K562 (cell line): ENCODE measurements around the gene ZNF503. TPM values are rescaled to one million over a fixed set of nuclear protein-coding genes. Genes with fewer than 3 reads are reported as not detected.

Source experiments
- ATAC-seq: fragments of 200-7000 bp; cut with Tn5 transposase; 3 replicates; pipeline ENCODE4 v1.9.1; 2020; ENCODE audit warnings: moderate library complexity
- BruUV-seq: library from RNA; stranded (reverse); fragments of 400-500 nt; replicated peaks from 2 replicates; lab custom pipeline; 2021; lab: Mats Ljungman, UMichigan
- CTCF ChIA-PET: fragments of 300-600 bp; formaldehyde crosslinking; extraction: SDS; loops from one replicate; lab custom pipeline; 2021; ENCODE audit warnings: low intra/inter-chr PET ratio; lab: Yijun Ruan, JAX
- POLR2A ChIA-PET: fragments of 300-600, 350-650 bp; sonication (Branson Sonifier 250); formaldehyde crosslinking; extraction: SDS; loops from one replicate; lab custom pipeline; 2021; ENCODE audit warnings: antibody characterized with exemption, inconsistent platforms; lab: Yijun Ruan, JAX
- DNase-seq, 4 experiments: peaks; one replicate each; pipeline versions ENCODE4 v3.0.0 to v3.0.0-alpha.2; 2011 to 2018; ENCODE audit warnings: low spot score in 3 of 4, mixed read lengths in 3 of 4; ENCODE audit errors: extremely low read depth in 1 of 4
- FAIRE-seq: peaks from 2 replicates; lab custom pipeline; 2011; peaks lifted over from hg19 to GRCh38; lab: Jason Lieb, UNC
- H2AFZ ChIP-seq: 2 replicates; pipeline ENCODE4 v1.6.0; 2011; ENCODE audit warnings: low read depth, low read length, control low read depth, inconsistent platforms
- H3K27ac ChIP-seq: fragments of 200-600 bp; 3 replicates; pipeline ENCODE4 v1.8.0; 2011; ENCODE audit warnings: low read depth, mild to moderate bottlenecking, control low read depth, inconsistent platforms, low read length, moderate library complexity, mixed read lengths; ENCODE audit errors: extremely low read depth
- H3K27me3 ChIP-seq, 2 experiments: fragments of 300-600 bp in 1 of 2; 2 replicates in 1 of 2; 3 replicates in 1 of 2; pipeline versions ENCODE4 v1.6.0 to v1.8.0; 2011; ENCODE audit warnings: inconsistent platforms in 2 of 2, low read length in 2 of 2, mild to moderate bottlenecking in 1 of 2, mixed read lengths in 1 of 2, moderate library complexity in 1 of 2; ENCODE audit not compliant: control insufficient read depth in 2 of 2, insufficient read depth in 2 of 2
- H3K36me3 ChIP-seq: fragments of 300-600 bp; 3 replicates; pipeline ENCODE4 v1.8.0; 2011; ENCODE audit warnings: mild to moderate bottlenecking, low read length, inconsistent platforms; ENCODE audit not compliant: control insufficient read depth, insufficient read depth
- H3K4me1 ChIP-seq, 2 experiments: fragments of 200-600 bp in 1 of 2; replicated peaks in 1 of 2; 2 replicates in 1 of 2; 3 replicates in 1 of 2; pipeline versions ENCODE4 v1.5.1 to v1.8.0; 2011; ENCODE audit warnings: inconsistent platforms in 2 of 2, low read length in 2 of 2, mild to moderate bottlenecking in 1 of 2, mixed read lengths in 1 of 2, moderate library complexity in 1 of 2; ENCODE audit not compliant: control insufficient read depth in 2 of 2, insufficient read depth in 2 of 2
- H3K4me2 ChIP-seq: 2 replicates; pipeline ENCODE4 v1.6.1; 2011; ENCODE audit warnings: low read length, control low read depth, inconsistent platforms, mixed read lengths; ENCODE audit not compliant: insufficient read depth
- H3K4me3 ChIP-seq: fragments of 200-600 bp; sonication (generic), shearing (Covaris generic); 2 replicates; pipeline ENCODE4 v1.5.1; 2016; ENCODE audit warnings: control low read depth, inconsistent platforms
- H3K79me2 ChIP-seq: fragments of 200-600 bp; 3 replicates; pipeline ENCODE4 v1.8.0; 2011; ENCODE audit warnings: low read length, inconsistent platforms; ENCODE audit not compliant: control insufficient read depth, insufficient read depth
- H3K9ac ChIP-seq, 2 experiments: 2 replicates each; pipeline versions ENCODE4 v1.6.0 to v1.6.1; 2011; ENCODE audit warnings: low read depth in 2 of 2, low read length in 2 of 2, control low read depth in 1 of 2, inconsistent platforms in 1 of 2, mild to moderate bottlenecking in 1 of 2, mixed read lengths in 1 of 2; ENCODE audit not compliant: insufficient read depth in 1 of 2
- H3K9me1 ChIP-seq: one replicate; pipeline ENCODE4 v1.6.0; 2011; ENCODE audit warnings: inconsistent platforms, mild to moderate bottlenecking, low read length, moderate library complexity; ENCODE audit not compliant: control insufficient read depth, insufficient read depth
- H3K9me3 ChIP-seq: replicated peaks from 2 replicates; pipeline ENCODE4 v1.5.1; 2011; ENCODE audit warnings: low read depth, low read length, inconsistent platforms; ENCODE audit not compliant: control insufficient read depth, insufficient read depth
- H4K20me1 ChIP-seq: replicated peaks from 2 replicates; pipeline ENCODE4 v1.6.1; 2011; ENCODE audit warnings: low read length, inconsistent platforms, mixed read lengths; ENCODE audit not compliant: control insufficient read depth, insufficient read depth
- BRF1 ChIP-seq: IDR thresholded peaks from 3 replicates; pipeline ENCODE4 v1.6.1; 2011; ENCODE audit warnings: borderline replicate concordance, mild to moderate bottlenecking; ENCODE audit not compliant: insufficient read length; ENCODE audit errors: extremely low read depth
- EP300 ChIP-seq: IDR thresholded peaks from 2 replicates; pipeline ENCODE4 v1.6.1; 2012; ENCODE audit warnings: low read length, improper control_type of control experiment
- ILK ChIP-seq: fragments of 450-650 bp; IDR thresholded peaks from 2 replicates; pipeline ENCODE4 v1.6.1; 2016; ENCODE audit warnings: missing genetic modification characterization, low read depth, mild to moderate bottlenecking, missing compliant biosample characterization, moderate library complexity, borderline replicate concordance
- KDM5B ChIP-seq: fragments of 200-600 bp; sonication (generic); IDR thresholded peaks from 2 replicates; pipeline ENCODE4 v1.6.1; 2012; ENCODE audit warnings: low read depth, mild to moderate bottlenecking, moderate library complexity, low read length, control low read depth, inconsistent platforms; ENCODE audit not compliant: insufficient replicate concordance
- PHB2 ChIP-seq: fragments of 450-650 bp; IDR thresholded peaks from 2 replicates; pipeline ENCODE4 v1.6.1; 2017; ENCODE audit warnings: low read depth
- RBM17 ChIP-seq: fragments of 200-400 bp; formaldehyde crosslinking; IDR thresholded peaks from 2 replicates; pipeline ENCODE4 v1.6.1; 2017; ENCODE audit warnings: low read depth, mild to moderate bottlenecking, low read length, borderline replicate concordance
- SAFB ChIP-seq: fragments of 200-400 bp; formaldehyde crosslinking; IDR thresholded peaks from 2 replicates; pipeline ENCODE4 v1.6.1; 2017; ENCODE audit warnings: low read depth, low read length, borderline replicate concordance
- WGBS: fragments of 100-300 bp; shearing (Covaris generic); methylation state at CpG from one replicate; pipeline ENCODE4 v1.1.6; 2016; ENCODE audit warnings: low coverage, mixed read lengths; ENCODE audit not compliant: insufficient coverage; ENCODE audit errors: missing lambda C conversion rate; 5-methylcytosine and 5-hydroxymethylcytosine counted together
- in situ Hi-C: fragments of 300-500 bp; cut with MboI; formaldehyde crosslinking; loops from 4 replicates; pipeline ENCODE4 v1.15.0; 2018; ENCODE audit warnings: inconsistent platforms, mixed read lengths
- intact Hi-C: fragments of 100-400 bp; cut with micrococcal nuclease; formaldehyde crosslinking; loops from 2 replicates; pipeline ENCODE4 v1.14.2; 2022
- polyA plus RNA-seq, 8 experiments: library from polyadenylated mRNA; depleted of rRNA in 4 of 8; stranded (reverse) in 5 of 8; unstranded in 3 of 8; fragments of >200 nt; fragmentation: Nextera tagmentation in 2 of 8; fragmentation: Illumina TruSeq in 1 of 8; extraction: Ambion mirVana in 2 of 8; extraction: Trizol in 1 of 8; gene quantifications; 2 replicates each; pipeline versions ENCODE4 v1.2.1 to v1.2.3, GENCODE V29; 2011 to 2014; ENCODE audit warnings: inconsistent platforms in 1 of 8, missing spikeins in 1 of 8
- total RNA-seq, 7 experiments: library from RNA; depleted of rRNA in 6 of 7; stranded (reverse); fragments of >200 nt in 6 of 7; fragmentation: Illumina TruSeq in 2 of 7; extraction: Trizol in 2 of 7; gene quantifications; 2 replicates each; pipeline versions ENCODE4 v1.2.1 to v1.2.3, GENCODE V29; 2011 to 2021; ENCODE audit warnings: low replicate concordance in 1 of 7
- TF ChIP-seq, protein P1 (sequence below): fragments of 250-450 bp; sonication (Bioruptor Pico); IDR thresholded peaks from 2 replicates; pipeline ENCODE4 v1.8.0; 2021; ENCODE audit warnings: moderate library complexity, mild to moderate bottlenecking, inconsistent platforms
- TF ChIP-seq, protein P2 (sequence below): conservative IDR thresholded peaks from 2 replicates; pipeline ENCODE4 v1.6.1; 2011; ENCODE audit warnings: low read depth, mild to moderate bottlenecking, low read length; ENCODE audit not compliant: control insufficient read depth
- TF ChIP-seq, protein P3 (sequence below): fragments of 250-450 bp; sonication (Bioruptor Pico); IDR thresholded peaks from 2 replicates; pipeline ENCODE4 v1.4.0; 2020; ENCODE audit warnings: borderline replicate concordance
- TF ChIP-seq, protein P4 (sequence below): fragments of 450-650 bp; formaldehyde crosslinking; IDR thresholded peaks from 2 replicates; pipeline ENCODE4 v1.4.0; 2020; ENCODE audit warnings: mild to moderate bottlenecking

ZNF503 gene
- total and polyA plus RNA-seq, 9 of the 15 experiments (the other 6 are each of a cell fraction or from before 2014, with no cell fraction given): not detected

DNA sequence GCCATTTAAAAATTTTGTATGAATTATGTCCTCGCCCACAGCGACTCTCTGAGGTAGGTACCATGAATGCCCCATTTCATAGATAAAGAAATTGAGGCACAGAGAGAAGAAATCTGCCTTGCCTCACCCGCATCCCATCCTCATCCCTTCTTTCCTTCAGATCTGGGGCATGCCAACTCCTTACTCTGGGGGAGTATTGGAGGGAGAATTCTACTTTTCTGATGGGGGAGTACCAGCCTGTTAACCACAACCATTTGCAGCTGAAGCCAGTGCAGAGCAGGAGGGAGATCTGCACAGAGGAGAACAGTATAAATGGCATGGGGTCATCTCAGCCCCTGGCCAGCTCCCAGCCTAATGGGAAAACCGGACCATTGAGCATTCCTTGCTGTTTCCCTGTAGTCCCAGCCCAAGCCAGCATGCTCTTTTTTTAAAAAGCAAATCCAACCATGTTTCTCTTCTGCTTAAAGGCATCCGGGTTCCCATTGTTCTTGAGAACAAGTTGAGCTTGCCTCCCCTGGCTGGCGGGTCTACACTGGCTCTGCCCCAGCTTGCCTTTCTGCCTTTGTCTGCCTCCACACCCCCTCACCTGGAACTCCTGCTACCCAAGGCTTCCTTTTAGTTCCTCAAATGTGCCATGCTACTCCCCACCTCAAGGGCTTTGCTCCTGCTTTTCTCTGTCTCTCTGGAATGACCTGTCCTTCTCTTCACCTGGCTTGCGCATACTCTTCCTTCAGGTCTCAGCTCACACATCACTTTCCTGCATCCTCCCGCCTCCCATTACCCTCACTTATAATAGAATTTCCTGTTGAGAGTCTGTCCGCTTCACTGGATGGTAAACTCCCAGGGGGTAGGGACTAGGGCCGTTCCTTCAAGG is 8.8 kb upstream of the ZNF503 start:
- TF ChIP-seq SAFB (no peak), RBM17 (no peak), EP300 (no peak), ILK (no peak), KDM5B (no peak), BRF1 (no peak), PHB2 (no peak)
- TF ChIP-seq, protein P1, sequence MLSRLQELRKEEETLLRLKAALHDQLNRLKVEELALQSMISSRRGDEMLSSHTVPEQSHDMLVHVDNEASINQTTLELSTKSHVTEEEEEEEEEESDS (CRISPR knock-in tag): no peak
- TF ChIP-seq, protein P2, sequence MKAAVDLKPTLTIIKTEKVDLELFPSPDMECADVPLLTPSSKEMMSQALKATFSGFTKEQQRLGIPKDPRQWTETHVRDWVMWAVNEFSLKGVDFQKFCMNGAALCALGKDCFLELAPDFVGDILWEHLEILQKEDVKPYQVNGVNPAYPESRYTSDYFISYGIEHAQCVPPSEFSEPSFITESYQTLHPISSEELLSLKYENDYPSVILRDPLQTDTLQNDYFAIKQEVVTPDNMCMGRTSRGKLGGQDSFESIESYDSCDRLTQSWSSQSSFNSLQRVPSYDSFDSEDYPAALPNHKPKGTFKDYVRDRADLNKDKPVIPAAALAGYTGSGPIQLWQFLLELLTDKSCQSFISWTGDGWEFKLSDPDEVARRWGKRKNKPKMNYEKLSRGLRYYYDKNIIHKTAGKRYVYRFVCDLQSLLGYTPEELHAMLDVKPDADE: no peak
- TF ChIP-seq, protein P3, sequence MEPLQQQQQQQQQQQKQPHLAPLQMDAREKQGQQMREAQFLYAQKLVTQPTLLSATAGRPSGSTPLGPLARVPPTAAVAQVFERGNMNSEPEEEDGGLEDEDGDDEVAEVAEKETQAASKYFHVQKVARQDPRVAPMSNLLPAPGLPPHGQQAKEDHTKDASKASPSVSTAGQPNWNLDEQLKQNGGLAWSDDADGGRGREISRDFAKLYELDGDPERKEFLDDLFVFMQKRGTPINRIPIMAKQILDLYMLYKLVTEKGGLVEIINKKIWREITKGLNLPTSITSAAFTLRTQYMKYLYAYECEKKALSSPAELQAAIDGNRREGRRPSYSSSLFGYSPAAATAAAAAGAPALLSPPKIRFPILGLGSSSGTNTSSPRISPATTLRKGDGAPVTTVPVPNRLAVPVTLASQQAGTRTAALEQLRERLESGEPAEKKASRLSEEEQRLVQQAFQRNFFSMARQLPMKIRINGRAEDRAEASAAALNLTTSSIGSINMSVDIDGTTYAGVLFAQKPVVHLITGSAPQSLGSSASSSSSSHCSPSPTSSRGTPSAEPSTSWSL (CRISPR knock-in tag): no peak
- TF ChIP-seq, protein P4, sequence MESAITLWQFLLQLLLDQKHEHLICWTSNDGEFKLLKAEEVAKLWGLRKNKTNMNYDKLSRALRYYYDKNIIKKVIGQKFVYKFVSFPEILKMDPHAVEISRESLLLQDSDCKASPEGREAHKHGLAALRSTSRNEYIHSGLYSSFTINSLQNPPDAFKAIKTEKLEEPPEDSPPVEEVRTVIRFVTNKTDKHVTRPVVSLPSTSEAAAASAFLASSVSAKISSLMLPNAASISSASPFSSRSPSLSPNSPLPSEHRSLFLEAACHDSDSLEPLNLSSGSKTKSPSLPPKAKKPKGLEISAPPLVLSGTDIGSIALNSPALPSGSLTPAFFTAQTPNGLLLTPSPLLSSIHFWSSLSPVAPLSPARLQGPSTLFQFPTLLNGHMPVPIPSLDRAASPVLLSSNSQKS: no peak
- H3K9me3 ChIP-seq: no peaks in the 10 kb centered on the region
- BruUV-seq: no TSS peak
- H3K9ac ChIP-seq: no peak overlapping the region
- H3K36me3 ChIP-seq: no peaks in the 10 kb centered on the region
- no peak overlapping the region for H3K4me2 ChIP-seq
- intact Hi-C loops (no loop called here), in situ Hi-C loops (no loop called here)
- no peak for ATAC-seq
- H4K20me1 ChIP-seq: no peaks in the 10 kb centered on the region
- no peak for FAIRE-seq
- CTCF ChIA-PET: interaction anchor here (0.6 kb wide), 1 partner anchor 1288 kb away, joined by 3 read pairs; no protein-coding TSS in a partner anchor
- H3K4me3 ChIP-seq: no peak overlapping the region
- no peaks in the 10 kb centered on the region for H3K9me1 ChIP-seq
- no peak overlapping the region for H3K27ac ChIP-seq
- no peak for DNase-seq
- H2AFZ ChIP-seq: no peak overlapping the region
- no peaks in the 10 kb centered on the region for H3K79me2 ChIP-seq
- H3K27me3 ChIP-seq: peaks cover 20 to 41% of the 10 kb centered on the region in 2 experiments; a peak in 4 of 5 replicates
- peaks cover 0 to 32% of the 10 kb centered on the region in 2 experiments; a peak in 3 of 5 replicates for H3K4me1 ChIP-seq
- POLR2A ChIA-PET: interaction anchor here (0.6 to 0.8 kb wide), 3 partner anchors 9 to 1700 kb away, joined by 3 read pairs; no protein-coding TSS in a partner anchor
- WGBS: 11% methylated on average over 10 of the region's 10 CpGs
